GM20000 (cell line): ENCODE data around the gene TPT1.

Experiments
- DNase-seq: peaks from one replicate; pipeline ENCODE4 v3.0.0; 2012; ENCODE audit warnings: low spot score
- TF ChIP-seq, protein P1 (sequence below): IDR thresholded peaks from 2 replicates; pipeline ENCODE4 v1.5.1; 2012; ENCODE audit warnings: mild to moderate bottlenecking, control low read depth; ENCODE audit errors: extremely low read depth, missing control alignments

Gene TPT1

DNA sequence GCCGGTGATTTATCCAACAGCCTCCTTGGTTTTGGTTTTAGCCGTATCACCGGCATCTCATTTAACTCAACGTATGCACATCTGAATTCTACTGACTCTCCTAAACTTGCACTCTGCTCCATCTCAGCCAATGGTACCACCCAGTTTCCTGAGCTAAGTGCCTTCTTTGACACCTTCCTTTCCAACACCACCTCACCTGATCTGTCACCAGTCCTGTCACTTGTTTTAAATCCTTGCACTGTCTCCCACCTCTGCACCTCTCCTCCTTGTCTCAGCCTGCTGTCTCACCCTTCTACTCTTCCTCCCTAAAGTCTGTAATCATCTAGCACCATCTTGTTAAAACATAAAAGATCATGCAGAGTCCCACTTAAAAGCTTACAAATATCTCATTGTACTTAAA is 28.1 kb upstream of the TPT1 start:
- no peak for DNase-seq
- TF ChIP-seq, protein P1, sequence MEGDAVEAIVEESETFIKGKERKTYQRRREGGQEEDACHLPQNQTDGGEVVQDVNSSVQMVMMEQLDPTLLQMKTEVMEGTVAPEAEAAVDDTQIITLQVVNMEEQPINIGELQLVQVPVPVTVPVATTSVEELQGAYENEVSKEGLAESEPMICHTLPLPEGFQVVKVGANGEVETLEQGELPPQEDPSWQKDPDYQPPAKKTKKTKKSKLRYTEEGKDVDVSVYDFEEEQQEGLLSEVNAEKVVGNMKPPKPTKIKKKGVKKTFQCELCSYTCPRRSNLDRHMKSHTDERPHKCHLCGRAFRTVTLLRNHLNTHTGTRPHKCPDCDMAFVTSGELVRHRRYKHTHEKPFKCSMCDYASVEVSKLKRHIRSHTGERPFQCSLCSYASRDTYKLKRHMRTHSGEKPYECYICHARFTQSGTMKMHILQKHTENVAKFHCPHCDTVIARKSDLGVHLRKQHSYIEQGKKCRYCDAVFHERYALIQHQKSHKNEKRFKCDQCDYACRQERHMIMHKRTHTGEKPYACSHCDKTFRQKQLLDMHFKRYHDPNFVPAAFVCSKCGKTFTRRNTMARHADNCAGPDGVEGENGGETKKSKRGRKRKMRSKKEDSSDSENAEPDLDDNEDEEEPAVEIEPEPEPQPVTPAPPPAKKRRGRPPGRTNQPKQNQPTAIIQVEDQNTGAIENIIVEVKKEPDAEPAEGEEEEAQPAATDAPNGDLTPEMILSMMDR, result no peak

DNA sequence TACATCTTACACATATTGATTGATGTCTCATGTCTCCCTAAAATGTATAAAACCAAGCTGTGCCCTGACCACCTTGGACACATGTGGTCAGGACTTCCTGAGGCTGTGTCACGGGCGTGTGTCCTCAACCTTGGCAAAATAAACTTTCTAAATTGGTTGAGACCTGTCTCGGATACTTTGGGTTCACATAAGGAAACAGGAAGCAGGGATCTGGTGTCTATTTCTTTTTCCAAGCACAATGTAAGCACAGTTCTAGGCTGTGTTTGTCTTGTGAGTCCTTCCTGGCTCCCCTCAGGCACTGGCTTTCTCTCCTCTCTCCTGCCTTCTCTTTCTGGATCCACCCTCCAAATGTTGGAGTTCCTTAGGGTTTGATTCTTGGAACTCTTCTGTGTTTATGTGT is 27.6 kb upstream of the TPT1 start:
- TF ChIP-seq, protein P1, result no peak
- no peak for DNase-seq

DNA sequence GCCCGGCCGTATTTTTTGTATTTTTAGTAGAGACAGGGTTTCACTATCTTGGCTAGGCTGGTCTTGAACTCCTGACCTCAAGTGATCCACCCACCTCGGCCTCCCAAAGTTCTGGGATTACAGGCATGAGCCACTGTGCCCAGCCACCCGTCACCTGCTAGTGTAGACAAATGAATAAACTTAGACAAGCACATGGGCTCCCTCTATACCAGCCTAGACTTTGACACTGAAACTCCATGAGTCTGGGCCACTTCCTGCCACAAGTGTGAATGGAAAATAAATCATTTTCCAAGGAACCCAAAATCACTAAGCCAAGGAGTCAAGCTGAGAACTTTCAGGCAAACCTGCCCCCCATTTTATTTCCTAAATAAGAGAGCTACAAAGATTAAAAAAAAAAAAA is 27.0 kb upstream of the TPT1 start:
- DNase-seq, result no peak

DNA sequence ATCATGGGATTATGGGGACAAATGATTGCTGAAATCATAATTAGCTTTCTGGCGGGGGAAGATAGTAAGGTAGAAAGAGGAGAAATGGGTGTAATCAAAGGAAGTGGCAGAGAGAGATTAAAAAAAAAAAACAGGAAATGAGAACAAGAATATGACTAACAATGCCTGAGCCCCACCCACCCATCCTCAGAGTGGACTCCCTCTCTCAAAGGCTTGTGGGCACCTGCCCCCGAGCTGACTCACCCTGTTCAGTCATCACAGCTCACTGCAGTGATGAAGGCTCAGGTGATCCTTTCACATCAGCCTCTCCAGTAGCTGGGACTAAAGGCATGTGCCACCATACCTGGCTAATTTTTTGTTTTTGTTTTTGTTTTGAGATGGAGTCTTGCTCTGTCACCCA is 26.4 kb upstream of the TPT1 start:
- TF ChIP-seq, protein P1, result no peak
- DNase-seq, result peak; percentile 86

More for the DNA sequence above, 27.0 kb upstream of the TPT1 start:
- TF ChIP-seq, protein P1, result no peak

DNA sequence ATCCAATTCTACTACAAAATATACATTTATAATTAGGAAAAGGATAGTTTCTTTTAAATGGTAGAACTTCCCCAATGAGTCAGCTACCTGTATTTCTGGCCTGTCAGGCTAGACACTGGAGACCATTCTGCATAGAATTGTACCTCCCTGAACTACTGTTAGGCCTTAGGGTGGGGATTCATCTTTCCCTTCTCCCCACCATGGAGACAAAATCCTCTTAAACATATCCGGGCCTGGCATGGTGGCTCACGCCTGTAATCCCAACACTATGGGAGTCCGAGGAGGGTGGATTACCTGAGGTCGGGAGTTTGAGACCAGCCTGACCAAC is 24.5 kb upstream of the TPT1 start:
- TF ChIP-seq, protein P1, result no peak
- no peak for DNase-seq

DNA sequence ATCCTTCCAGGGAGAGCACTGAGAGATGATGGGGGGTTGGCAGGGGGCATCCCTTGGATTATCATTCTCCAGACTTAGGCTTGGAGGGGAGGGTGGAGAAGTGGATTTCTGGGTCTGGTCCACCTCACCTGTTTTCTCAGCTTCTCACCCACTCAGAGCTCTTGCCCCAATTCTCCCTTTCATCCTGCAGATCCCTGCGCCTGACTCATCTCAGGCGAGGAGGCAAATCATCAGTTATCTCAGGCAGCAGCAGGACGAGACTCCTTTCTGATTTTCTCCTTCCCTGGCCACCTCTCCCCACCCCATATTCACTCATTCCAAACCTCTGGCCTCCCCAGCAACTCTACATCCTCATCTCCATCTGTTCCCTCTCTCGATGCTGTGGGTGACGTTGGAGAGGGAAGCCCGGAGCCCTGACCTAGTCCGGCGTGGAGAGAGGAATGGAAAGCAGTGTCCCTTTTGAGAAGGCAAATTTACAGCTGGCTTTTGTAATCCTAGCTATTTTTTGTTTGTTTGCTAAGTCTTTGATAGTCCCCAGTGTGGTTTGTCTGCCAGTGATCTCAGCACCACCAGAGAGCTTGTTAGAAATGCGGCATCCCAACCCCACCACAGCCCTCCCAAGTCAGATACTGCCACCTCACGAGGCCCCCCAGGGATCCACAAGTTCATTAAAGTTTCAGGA is 24.0 kb upstream of the TPT1 start:
- no peak for DNase-seq
- TF ChIP-seq, protein P1, result no peak

DNA sequence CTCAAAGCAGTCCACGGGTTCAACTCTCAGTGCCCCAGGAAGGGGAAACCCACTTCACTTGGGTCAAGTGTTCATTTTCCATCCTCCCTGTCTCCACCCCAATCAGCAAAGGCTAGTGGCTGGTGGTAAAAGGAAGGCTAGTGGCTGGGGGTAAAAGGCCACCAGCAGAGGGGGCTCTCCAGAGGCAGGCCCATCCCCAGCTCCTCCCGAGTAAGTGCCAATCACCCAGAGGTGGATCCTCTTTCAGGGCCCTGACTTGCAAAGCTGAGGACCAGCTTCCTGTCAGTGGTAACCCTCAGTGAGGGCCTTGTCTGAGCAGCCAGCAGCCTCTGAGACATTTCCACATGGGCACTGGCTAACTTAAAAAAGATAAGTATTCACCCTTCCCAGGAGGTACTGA is 22.0 kb upstream of the TPT1 start:
- TF ChIP-seq, protein P1, result peak; percentile 11
- no peak for DNase-seq
